HG03565 (cell line): ENCODE data around the gene PIK3CD.
"Not testable (repeated sequence)": the region's sequence is repeated elsewhere in the genome, so short reads cannot be mapped to it uniquely, and the experiment has no call there.

Experiments used
- ATAC-seq: cut with Tn5 transposase; IDR thresholded peaks from one replicate; pipeline ENCODE4 v1.9.1; 2021; ENCODE audit warnings: mild to moderate bottlenecking, moderate library complexity; ENCODE audit not compliant: unreplicated experiment

PIK3CD gene

GRCh38 chr1:9731051-9731537 lies 79.6 kb downstream of the PIK3CD start:
- no peak for ATAC-seq

DNA sequence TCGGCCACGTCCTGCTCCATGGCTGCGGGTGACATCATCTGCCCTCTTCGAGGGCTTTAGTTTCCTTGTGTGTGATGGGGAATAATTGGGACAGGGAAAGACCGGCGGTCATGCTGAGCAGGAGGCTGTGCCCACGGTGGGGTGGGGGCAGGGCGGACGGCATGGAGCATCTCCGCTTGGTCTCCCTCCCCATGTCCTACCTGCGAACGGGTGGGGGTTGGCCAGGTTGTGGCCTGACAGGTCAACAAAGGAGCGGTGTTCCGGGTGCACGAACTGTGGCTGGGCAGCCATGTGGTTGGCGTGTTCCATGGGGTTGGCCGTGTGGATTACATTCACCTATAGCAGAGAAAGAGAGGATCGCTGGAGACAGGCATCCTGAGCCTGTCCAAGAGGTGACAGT lies 80.0 kb downstream of the PIK3CD start:
- no peak for ATAC-seq

DNA sequence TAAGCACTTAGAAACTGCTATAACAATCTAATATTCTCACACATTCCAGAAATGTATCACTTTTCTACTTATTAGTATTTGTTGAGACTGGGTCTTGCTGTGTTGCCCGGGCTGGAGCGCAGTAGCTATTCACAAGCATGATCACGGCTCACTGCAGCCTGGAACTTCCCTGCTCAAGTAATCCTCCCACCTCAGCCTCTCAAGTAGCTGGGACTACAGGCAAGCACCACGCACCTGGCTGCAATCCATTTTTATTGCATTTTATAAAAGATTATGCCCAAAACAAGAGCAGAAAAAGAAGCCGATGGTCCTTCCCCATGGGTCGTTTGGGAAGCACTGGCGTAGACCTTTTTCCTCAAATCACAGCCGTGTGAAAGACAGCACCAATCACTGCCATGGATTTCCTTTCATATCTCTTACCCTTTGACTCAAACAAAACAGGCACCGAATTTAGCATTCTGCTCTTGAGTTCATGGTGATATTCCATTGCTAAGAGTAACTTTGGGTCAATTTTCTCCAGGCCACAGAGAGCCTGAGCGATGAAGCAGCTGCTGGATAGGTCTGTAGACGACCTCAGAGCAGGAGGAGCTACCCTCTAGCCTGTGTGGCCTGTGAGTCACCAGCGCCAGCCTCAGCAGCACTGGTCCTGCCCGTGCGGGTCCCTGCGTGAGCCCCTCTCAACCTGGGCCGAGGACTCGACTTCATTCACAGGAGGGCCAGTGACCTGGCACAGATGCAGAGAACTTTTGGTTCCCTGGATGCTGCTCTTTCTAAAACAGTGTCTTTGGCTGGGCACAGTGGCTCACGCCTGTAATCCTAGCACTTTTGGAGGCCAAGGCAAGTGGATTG lies 80.8 kb downstream of the PIK3CD start:
- ATAC-seq, result no peak

- no peak for ATAC-seq
Measured at GRCh38 chr1:9733160-9733789, 81.7 kb downstream of the PIK3CD start.

DNA sequence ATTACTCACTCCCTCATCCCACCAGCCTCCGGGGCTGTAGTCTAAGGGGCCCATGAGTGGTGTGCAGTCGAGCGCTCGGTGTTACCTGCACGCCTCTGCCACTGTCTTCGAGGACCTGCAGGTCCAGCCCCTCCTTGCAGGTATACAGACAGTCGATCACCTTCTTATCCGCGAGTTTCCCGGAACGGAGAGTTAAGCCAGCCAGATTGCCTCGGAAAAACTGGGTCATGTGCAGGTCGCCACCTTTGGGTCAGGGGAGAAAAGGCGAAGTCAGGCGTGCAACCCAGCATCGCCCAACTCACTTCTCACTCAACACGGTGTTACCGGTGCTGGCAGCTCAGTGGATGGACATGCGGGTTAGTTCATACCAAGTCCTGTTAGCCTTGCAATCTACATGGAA lies 84.3 kb downstream of the PIK3CD start:
- ATAC-seq, result no peak

- ATAC-seq, result no peak
Measured at GRCh38 chr1:9736241-9736640, 84.7 kb downstream of the PIK3CD start.

- no peak for ATAC-seq
Measured at GRCh38 chr1:9737057-9737456, 85.5 kb downstream of the PIK3CD start.

DNA sequence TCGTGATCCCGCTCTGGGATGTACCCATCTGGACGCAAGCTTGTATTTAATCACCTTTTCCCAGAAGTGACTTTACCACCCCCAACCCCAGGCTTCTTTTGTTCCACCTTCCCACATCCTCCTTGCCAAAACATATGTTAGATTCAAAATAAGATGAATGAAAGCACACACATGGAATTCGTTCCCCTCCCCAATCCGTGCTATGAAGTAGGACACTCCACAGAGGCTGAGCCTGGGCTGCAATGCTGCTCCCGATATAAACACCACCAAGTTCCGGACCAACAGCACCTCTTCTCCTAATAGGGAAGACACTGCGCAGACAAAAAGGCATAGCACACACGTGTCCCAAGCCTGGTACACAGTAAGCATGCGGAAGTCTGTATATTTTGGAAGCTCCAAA lies 86.1 kb downstream of the PIK3CD start:
- ATAC-seq, result no peak

DNA sequence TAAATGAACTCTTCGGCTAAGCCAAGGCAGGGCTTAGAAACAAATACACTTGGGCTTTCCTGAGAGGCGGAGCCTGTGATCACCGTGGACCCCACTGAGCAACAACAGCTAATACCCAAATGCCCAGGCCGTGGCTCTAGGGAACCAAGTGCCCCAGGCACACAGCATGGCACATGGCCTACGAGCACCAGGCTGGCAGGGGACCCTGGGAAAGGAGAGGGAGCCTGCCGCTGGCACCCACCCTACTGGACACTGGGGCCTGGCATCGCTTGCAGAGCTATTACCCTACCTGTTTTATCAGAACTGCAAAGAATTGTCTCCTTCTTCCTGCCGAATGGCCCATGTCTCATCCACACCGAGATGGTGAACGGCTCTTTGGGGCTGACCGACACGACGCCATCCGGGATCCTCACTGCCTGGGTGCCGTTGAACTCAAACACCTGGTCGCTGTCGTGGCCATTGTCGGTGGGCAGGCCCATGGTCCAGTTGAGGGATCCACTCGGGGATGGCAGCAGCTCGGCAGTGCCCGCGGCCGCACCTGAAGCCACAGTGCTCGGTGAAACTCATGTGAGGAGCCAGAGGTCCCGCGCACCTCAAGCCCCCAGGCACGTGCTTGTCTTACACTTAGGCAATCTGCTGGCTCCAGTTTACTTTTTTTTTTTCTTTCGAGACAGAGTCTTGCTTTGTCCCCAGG lies 92.7 kb downstream of the PIK3CD start:
- ATAC-seq, result no peak

GRCh38 chr1:9746211-9746610 lies 94.7 kb downstream of the PIK3CD start:
- ATAC-seq, result no peak

GRCh38 chr1:9746651-9747050 lies 95.1 kb downstream of the PIK3CD start:
- ATAC-seq, result no peak

GRCh38 chr1:9748391-9748790 lies 96.9 kb downstream of the PIK3CD start:
- ATAC-seq, result not testable (repeated sequence)

DNA sequence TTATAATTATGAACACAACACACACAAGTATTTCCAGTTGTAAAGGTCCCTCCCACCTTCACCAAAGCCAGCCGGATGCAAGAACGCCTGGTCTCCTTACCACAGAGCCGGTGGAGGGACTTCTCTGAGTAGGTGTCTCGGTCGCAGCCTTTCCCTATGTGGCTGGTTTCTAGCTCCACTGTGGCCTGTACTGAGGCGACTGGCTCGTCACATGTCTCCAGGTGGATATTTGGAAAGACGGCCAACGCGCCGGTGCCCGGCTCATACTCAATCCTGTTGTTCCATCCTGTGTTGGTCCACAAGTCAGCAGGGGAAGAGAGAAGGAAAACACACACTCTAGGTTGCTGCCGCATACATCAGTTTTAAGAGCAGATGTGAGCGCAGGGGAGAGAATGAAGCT lies 97.8 kb downstream of the PIK3CD start:
- no peak for ATAC-seq

GRCh38 chr1:9751971-9752370 lies 100.4 kb downstream of the PIK3CD start:
- no peak for ATAC-seq

DNA sequence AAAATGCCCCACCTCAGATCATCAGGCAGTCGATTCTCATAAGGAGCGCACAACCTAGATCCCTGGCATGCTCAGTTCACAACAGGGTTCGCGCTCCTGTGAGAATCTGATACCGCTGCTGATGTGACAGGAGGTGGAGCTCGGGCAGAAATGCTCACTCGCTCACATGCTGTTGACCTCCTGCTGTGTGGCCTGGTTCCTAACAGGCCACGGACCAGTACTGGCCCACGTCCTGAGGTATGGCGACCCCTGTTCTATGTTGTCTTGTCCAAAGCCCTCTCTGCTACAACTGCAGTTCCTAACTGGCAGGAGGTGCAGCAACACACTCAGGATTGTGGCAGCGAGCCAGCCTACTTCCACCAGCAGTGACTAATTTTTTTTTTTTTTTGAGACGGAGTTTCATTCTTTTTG lies 101.6 kb downstream of the PIK3CD start:
- no peak for ATAC-seq

DNA sequence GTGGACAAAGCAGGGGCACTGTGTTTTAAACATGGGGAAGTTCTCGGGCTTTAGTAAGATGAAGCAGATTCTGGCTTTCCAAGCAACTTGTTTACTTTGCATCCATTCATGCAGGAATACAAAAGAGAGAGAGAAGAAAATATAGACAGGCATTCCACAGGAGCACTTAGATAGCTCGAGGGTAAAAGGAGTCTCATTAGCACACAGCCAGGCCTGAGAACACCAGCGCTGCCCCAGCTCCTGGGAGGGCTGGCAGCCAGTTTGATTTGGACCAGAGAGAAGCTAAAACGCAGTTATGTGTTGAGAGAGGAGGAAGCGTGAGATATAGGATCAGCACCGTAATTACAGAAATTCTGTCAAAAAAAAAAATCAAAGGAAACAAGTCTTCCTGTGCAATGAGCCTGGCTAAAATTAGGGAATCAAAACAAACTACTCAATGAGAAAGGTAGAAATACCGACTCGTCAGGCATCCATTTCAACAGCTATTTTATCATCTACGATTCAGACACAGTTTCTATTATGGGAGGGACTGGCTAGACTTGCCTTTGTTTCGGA lies 104.0 kb downstream of the PIK3CD start:
- no peak for ATAC-seq

GRCh38 chr1:9758559-9759121 lies 107.1 kb downstream of the PIK3CD start:
- no peak for ATAC-seq

DNA sequence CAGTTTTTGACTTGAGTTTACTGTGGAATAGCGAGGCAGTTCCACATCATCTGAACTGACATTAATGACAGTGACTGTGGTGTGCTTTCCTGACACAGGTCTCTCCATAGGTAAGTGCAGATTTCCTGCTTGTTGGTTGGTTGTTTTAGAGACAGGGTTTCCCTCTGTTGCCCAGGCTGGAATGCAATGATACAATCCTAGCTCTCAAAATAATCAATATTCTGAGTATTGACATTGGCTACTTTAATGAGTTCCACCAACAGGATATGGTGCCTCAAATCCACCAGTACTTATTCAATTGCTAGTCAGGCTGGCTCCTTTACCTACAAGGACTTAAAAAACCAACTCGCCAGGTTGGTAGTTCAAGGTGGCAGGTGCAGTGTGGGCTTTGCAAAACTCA lies 108.4 kb downstream of the PIK3CD start:
- ATAC-seq, result no peak

DNA sequence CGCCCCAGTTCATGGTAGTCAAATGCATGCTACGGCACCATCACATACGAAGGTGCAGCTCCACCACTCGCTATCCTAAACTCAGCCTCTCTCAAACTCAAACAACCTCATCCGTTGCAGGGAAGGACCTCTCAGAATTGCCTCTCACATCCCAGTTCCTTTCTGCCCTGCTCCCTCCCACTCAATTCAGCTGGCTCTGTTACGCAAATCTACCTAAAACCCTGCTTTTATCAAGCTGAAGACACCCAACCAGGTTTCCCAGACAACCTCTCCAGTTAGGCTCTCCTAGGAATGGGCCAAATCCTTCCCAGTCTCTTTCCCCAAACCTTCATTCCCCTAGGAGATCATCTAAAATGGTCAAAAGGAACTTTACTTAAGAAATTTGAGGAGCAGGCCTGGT lies 109.3 kb downstream of the PIK3CD start:
- no peak for ATAC-seq

DNA sequence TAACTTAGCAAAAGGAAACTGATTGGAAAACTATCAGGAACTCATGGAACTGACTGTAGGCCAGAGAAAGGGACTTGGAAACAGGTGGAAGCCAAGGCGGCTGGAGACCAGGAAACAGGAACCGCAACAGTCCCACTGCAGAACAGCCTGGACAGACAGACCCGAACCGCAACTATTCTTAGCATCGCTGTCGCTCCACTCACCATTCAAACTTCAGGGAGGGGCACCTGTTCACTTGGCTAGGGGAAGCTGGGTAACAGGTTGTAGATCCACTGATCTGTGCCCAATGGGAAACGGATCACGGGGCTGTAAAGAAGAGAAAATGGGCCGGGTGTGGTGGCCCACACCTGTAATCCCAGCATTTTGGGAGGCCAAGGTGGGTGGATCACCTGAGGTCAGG lies 110.3 kb downstream of the PIK3CD start:
- ATAC-seq, result no peak

GRCh38 chr1:9762446-9762845 lies 110.9 kb downstream of the PIK3CD start:
- ATAC-seq, result not testable (repeated sequence)
